Stimulated activated CD8-positive, alpha-beta memory T cell treated with anti-CD3 and anti-CD28 coated beads, Interleukin-7, amount 100 ng/mL, for 1 hour (primary cell): ENCODE results near the gene PLXNB3.

Experiments used
- DNase-seq, 2 donors: peaks; one replicate each; pipeline ENCODE4 v3.0.0-alpha.2; 2020; ENCODE audit warnings: low read depth in 2 of 2

PLXNB3 gene

DNA sequence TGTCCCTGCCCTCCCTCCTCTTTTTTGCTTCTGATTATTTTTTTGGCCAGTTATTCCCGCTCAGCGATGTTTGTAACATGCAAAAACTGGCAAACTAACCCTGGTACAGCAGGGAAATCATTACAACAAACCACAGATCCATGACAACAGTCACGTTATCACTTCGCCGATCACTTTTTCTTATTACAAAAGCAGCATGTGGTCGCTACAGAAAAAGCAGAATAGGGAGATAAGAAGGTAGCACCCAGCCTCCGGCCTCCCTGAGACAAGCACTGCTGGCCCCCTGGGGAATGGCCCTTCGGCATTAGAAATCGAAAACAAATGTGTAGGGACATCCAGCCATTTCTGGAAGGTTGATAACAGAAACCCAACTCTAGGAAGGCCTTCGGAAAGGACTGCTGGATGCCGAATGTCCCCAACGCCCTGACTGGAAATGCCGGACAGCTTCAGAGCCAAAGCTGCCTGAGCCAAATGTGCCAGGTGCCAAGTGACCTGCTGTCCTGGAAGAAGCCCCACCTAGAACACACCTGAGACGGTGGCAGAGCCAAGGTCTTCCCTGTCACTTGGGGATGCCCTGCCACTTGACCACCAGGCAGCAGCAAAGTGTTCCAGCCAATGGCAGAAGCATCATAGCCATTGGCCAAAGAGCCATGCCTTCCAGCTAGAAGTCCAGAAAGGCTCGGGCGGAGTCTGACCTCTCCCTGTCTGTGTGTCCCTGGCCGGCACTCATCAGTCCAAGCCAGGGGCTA, 27.2 kb downstream of the PLXNB3 start:
- no peak for DNase-seq

DNA sequence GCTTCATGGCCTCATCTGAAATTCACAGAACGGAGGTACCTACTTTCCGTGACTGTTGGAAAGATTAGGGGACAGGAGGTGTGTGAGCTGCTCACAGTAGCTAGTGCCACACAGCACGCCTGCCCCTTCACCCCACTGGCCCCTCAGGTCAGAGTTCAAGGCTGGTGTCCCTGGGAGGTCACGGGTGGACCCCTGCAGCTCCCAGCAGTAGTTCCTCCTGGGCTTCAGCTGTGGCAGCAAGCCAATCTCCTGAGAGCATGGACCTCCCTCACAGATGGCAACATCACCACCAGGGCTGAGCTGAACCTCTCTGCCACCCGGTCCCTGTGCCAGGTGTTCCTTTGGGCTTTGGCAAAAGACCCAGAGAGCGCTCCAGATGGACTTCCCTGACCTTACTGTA, 28.3 kb downstream of the PLXNB3 start:
- no peak for DNase-seq

DNA sequence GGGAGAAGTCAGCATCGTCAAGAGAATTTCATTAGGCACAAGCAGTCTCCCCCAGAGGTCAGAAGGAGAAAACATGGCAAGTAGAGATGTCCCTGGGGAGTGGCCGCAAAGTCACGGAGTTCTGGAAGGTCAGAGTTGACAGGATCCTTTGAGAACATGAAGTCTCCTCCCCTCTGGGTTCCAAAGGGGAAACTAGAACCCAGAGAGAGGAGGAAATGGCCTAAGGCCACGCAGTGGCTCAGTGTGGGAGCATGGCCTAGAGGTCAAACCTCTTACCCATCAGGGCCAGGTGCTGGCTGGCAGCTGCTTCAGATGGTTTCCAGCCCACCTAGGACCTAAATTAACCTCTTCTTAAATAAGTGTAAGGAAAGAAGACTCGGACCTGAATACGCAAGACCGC, 29.2 kb downstream of the PLXNB3 start:
- no peak for DNase-seq

DNA sequence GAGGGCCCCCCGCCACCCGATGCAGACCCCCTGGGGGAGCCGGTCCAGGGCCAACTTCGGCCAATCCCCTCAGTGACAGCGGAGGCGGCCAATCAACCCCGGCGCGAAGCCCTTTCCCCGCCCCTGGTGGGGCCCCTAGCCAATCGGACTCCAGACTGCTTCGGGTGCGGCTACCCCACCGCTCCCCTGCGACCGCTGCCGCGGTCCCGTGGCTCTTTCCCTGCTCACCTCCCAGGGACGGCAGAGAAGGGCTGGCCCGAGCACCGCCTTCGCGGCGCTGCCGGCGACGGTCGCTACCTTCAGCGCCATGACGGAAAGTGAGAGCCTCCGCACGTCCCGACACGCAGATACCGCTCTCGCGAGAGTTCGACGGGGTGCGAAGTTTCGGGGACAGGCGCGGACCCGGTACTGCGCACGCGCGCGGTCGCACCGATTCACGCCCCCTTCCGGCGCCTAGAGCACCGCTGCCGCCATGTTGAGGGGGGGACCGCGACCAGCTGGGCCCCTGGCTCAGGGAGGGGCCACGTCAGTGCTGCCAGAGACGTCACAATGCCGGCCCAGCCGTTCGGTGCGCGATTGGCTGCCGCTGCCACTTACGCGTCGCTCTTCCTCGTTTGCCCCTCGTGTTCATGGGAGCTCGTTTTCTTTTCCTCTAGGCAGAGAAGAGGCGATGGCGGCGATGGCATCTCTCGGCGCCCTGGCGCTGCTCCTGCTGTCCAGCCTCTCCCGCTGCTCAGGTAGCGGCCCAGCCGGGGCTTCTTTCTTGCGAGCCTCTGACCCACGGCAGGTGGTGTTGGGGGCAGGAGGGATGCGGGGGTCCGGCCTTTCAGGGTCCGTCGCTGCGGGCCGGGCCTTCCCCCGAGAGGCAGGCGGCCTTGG, 30.2 kb downstream of the PLXNB3 start, which contains the start of the genes IDH3G and SSR4:
TSS of gene IDH3G (minus strand) at position 358 of the 879 bp plus-strand sequence. CDS start at position 309, 49 bp downstream.
TSS of gene SSR4 (plus strand) at position 651 of the 879 bp plus-strand sequence. CDS start at position 671, 20 bp downstream.
- peak; percentile 81 to 82 for DNase-seq

DNA sequence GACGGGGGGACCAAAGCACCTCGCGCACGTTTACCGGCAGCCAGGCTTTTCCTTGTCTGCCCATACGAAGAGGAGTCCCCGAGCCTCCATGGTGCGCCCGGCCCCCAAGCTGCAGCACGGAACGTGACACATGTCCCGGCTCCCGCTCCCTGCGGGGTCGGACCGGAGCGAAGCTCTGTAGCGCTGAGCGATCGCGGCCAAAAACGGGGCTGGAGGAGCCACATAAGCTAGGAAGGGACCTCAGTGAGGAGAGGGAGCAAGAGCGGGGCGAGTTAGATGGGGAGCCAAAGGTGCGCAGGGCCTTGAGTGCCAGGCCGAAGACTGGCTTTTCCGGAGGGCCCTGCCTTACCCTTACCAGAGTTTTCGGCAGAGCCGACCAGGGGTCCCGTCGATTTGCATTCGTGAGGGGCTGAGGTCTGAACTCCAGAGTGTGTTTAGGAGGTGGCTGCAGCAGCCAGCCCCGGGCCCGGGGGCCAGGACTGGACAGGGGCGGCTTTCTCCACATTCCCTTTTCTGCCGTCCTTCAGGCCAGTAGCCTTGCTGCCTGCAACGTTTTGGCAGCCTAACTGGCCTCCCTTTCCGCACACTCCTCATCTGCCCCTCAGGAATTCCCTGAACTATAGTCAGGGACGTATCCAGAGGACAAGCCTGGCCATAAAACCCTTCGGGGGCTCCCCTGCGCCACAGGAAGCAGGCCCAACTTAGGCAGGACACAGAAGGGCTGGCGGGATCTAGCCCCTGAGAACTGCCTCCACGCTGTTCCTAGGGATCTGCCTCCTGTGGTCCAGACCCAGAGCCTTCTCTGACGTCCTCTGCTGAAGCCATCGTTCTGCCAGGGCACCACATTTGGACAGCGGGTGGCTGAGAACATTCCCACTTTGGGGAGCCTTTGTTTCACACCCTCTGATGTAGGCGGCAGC, 31.1 kb downstream of the PLXNB3 start:
- DNase-seq: no peak

DNA sequence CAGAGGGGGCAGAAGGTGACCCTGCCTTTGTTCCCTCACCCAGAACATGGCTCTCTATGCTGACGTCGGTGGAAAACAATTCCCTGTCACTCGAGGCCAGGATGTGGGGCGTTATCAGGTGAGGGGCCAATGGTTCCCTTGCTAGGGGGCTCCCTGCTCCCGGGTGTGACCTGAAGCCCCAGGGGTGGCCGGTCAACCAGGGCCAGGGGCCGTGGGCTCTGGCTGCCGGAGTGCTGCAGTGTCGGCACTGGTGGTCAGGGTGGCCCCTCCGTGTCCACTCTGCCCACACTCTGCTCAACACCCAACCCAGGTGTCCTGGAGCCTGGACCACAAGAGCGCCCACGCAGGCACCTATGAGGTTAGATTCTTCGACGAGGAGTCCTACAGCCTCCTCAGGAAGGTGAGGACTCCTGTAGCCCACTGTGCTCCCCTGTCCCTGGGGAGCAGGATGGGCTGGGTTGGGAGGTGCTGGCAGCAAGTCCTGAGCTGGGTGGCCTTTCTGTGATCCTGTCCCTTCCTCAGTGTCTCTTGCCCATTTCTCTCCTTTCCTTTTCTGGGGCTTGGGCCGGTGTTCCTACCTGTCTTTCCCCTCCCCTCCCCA, 33.5 kb downstream of the PLXNB3 start:
- DNase-seq: no peak

DNA sequence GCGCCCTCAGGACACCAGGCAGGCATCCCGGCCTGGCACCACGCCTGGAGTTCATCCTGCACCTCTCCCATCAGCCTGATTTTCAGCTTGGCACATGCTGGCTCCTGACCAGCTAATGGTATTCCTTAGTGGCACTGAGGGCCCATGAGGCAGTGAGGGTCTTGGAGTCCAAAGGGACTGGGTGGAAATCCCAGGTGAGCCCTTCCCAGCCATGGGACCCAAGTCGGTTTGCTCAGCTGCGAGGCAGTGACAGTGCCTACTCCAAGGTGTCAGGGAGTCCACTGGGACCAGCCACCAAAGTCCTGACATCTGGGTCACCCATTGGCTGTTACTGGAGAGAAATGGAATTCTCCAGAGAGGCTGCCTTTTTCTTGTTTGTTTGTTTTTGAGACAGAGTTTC, 35.3 kb downstream of the PLXNB3 start:
- DNase-seq: no peak

DNA sequence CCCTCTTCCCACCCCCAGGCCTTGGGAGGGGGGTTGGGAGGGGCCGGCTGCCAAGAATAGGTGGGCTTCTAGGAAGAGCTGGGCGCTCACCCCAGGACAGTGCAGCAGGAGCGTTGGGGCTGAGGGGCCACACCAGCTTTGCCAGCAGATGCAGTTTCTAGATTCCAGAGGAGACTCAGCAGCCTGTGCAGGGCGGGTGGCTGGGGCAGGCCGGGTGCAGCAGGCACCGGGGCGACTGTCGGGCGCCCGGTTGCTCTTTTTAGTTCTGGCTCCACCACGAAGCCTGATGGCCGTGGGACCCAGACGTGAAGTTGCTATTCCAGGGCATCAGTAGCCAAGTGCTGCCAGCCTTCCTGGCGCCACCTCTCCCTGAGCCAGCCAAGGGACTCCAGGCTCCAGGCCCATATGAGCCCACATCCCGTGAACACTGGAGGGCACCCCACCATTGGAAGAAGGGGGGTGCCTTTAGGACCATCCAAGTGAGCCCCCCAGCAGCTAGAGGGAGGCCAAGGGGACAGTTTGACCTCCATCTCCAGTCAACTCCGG, 36.2 kb downstream of the PLXNB3 start:
- no peak for DNase-seq

DNA sequence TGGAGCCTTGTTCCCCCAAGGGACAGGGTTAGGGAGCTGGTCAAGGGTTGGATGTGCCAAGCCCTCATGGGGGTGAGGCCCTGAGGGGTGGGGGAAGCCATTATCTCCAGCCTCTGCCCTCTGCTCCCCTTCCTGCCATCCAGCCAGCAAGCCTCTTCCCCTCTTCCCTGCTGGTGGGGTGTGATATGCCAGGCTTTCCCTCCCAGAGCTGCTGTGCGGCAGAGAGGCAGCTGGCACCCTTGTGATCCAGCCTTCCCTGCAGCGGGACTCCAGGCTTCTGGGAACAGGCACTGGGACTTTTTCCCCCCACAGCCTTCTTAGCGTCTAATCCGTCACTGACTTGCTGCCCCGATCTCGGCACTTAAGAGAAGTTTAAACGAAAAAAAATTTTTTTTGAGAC, 36.7 kb downstream of the PLXNB3 start:
- no peak for DNase-seq

DNA sequence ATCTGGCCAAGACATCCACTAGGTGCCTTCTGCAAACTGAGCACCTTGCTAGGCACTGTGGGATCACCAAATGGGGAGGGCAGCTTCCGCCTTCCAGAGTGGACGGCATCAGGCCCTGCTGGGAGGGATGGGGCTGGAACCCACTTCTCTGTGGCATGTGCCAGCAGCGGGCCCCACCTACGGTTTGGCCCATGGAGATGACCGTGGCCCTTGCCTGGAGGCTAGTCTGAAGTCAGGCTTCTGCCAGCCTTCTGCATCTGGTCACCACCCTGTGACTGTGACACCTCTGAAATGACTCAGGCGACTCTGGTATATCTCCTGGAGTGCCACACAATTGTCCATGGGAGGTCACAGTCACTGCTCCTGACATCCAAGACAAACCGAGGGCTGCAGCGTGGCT, 37.6 kb downstream of the PLXNB3 start:
- no peak for DNase-seq

DNA sequence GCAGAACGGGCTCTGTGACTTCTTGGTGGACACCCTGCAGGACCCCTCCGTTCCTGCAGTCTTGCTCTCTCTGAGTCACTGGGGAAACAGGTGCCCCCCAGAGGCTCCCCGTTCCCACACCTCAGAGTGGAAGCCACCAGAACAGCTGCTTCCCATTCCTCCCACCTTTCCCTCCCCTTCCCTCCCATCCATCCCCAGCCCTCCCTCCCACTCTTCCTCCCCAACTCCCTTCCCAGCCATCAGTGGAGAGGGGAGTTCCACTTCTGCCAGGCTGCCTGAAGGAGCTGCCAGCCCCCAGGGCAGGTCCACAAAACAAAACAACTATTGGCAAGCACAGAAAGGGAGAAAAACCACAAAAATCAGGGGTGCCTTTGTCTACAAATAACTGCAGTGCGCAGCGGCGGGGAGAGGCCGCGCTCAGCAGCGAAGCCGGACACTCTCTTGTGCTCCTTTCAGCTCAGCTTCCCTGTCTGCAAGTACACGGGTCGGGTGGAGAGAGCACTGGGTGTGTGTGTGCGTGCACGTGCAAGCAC, 38.5 kb downstream of the PLXNB3 start:
- DNase-seq: no peak

DNA sequence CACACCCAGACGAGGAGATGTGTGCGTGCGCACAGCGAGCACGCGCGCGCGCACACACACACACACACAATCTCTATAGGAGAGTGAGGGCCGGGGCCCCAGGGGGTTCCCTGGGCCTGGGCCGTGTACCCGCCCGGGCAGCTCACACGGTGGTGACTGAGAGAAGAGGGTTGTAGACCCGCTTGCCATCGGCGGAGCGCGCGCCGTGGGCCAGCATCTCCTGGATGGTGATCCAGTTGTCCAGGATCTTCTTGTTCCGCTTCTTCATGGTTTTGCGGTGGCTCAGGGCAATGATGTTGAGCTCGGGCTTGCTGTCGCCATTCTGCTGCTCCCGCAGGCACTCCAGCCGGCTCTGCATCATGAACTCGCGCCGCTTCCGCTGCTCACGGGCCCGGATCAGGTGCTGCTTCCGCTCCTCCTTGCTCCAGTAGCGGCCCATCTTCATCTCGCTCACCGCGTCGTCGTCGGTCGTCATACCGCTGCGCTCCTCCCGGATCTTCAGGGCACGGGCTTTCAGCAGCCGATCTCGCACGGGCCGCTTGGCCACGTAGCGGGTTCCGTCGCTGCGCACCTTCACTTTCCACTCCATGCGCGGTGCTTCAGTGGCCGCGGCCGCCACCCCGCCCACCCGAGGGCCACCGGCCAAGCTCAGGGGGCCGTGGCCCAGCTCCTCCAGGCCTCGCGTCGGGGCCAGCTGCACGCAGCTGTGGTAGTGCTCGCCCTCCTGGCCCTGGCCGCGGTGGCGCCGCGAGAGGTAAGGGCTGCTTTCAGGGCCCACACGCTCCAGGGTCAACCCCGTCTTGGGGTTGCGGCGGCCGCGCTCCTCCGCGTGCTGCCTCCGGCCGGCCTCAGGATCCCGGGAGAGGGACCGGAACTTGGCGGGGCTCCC, 39.4 kb downstream of the PLXNB3 start:
- DNase-seq: no peak

DNA sequence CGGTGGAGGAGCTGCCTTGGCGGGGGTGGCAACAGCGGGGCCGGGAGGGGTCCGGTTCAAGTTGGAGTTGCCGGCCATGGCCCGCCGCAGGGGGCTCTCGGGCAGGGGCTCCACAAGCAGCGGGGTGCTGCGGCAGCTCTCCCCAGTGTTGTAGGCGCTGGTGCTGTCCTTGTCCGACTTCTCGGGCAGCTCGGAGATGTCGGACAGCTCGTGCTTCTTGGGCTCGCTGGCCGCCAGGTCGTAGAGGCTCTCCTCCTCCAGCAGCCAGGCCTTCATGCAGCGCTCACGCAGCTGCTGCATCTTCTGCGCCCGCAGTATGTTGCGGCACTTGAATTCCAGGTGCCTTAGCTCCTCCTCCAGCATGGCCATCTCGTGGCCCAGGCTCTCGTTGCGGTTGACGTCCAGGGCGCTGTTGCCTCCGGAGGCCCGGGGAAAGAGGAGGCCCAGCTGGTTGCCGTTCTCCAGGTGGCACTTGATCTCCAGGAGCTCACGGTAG, 40.1 kb downstream of the PLXNB3 start:
- no peak for DNase-seq

DNA sequence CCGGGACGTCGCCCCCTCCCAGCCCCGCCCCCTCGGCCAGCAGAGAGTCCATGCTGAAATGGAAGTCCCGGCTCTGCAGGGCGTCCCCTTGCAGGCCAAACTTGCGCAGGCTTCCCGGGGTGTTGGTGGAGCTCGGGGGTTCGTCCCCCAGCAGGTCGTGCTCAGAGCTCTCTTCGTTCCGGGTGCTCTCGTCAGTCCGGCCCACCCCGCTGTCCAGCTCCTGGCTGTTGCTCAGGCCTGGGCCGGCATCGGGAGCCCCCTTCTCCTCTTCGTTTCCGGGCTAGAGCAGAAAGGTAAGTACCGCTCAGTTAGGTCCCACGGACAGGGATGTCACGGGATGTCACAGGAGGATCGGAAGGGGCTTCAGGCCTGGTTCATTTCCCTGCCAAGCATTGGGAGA, 40.6 kb downstream of the PLXNB3 start:
- no peak for DNase-seq

DNA sequence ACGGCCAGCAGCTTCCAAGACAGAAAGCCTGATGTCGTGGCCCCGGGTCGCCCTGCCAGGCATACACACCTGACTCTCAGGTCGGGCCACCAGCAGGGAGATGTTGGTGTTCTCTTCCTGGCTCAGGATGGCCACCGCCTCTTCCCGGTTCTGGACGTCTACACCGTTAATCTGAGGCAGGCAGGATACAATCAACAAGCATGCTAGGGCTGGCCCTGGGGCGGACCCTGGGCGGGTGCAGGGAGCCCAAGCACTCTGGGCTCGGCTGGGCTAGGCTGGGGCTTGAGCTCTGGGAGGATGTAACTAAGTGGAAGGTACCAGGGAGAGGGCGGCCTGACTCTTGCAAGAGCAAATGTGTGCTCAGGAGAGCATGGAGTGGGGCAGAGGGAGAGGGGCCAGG, 41.4 kb downstream of the PLXNB3 start:
- no peak for DNase-seq

DNA sequence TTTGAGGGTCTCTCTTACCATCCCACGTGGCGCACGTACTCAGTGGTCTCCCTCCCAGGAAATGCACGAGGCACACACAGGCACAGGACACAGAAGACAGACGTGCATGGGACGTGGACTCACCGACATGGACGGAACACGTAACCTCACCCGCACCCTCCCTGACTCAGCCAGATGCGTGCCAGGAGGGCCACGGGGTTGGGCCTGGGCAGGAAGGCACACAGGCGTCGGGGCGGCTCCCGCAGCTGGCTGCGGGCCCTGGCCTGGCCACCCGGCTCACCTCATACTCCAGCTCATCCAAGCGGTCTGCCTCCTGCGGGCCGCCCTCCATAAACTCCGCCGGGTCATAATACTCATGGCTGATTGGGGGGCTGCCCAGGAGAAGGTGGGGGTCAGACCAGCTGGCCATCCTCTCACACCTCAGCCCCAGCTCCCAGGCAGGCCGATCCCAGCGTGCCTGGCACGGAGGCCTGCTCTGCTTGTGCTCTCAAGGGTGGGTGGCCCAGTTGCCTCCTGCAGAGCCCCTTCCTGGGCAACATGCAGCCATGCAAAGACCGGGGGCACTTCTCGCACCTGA, 43.0 kb downstream of the PLXNB3 start:
- DNase-seq: no peak

DNA sequence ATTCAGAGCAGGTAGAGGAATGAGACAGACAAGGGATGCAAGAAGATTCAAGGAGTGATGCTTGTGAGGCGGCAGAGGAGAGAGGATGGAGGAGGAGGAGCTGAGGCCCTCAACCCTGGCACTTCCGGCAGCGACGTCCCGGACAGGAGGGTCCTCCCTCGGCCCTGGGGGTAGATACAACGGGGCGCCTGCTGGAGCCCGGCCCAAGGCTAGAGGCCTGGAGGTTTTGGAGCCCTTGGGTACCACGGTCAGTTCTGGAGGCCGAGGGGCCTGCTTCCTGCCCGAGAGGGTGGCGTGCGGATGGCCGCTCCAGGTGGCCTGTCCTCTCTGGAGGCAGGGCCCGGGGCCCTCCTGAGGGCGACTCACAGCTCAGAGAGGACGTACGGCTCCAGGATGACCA, 43.9 kb downstream of the PLXNB3 start:
- no peak for DNase-seq

DNA sequence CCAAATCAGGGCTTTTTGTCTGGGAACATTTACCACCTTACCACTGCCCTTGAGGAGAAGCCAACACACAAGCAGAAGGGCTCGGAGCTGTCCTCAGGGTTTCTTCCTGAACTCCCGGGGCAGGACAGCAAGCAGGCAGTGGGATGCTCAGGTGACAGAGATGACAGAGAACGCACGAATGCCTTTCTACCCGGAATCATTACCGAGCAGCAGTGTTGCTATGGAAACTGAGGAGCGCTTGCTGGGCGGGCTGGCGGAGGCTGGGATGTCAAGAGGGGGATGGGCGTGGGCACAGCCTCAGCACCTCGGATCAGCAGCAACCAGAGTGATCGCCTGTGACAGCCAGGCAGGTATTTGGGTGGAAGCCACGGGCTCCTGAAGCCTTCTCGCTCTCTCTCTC, 48.2 kb downstream of the PLXNB3 start:
- no peak for DNase-seq

DNA sequence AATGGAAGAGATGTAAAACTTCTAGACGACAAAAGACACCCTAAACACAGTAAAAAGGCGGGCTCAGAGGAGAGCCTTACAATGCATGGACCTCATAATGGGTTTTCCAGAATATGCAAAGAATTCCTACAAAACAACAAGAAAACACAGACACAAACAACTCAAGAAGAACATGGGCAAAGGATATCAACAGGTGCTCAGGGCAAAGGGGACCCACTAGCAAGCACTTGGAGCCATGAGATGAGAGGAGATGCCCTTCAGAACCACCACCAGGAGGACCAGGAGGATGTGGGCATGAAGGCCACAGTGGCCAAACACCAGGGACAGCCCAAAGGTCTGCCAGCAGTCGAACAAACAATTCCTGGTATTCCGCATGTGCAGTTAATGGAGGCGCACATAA, 49.1 kb downstream of the PLXNB3 start:
- DNase-seq: no peak
